Cardiac muscle cell (in vitro differentiated cells and primary cell): ENCODE measurements around the gene LDB2. TPM values are rescaled to one million over a fixed set of nuclear protein-coding genes. Genes with fewer than 3 reads are reported as not detected.

Source experiments
- DNase-seq, 2 donors: peaks; one replicate each; pipeline versions ENCODE4 v3.0.0 to v3.0.0-alpha.2; 2010 to 2017; ENCODE audit warnings: low read depth in 1 of 2, low spot score in 1 of 2
- H3K27ac ChIP-seq: fragments of 200-600 bp; sonication (generic); 2 replicates; pipeline ENCODE4 v1.5.1; 2016
- H3K27me3 ChIP-seq: fragments of 200-600 bp; sonication (generic); 2 replicates; pipeline ENCODE4 v1.6.0; 2016; ENCODE audit warnings: control low read depth
- H3K36me3 ChIP-seq: fragments of 200-600 bp; sonication (generic); 2 replicates; pipeline ENCODE4 v1.5.1; 2016; ENCODE audit warnings: control low read depth
- H3K4me1 ChIP-seq: fragments of 200-600 bp; sonication (generic); 2 replicates; pipeline ENCODE4 v1.8.1; 2017; ENCODE audit warnings: low read depth, mild to moderate bottlenecking, mixed run types
- H3K4me3 ChIP-seq: fragments of 200-600 bp; sonication (generic); 2 replicates; pipeline ENCODE4 v1.5.1; 2016; ENCODE audit warnings: mild to moderate bottlenecking
- H3K9me3 ChIP-seq: fragments of 200-600 bp; sonication (generic); 2 replicates; pipeline ENCODE4 v1.5.1; 2017; ENCODE audit warnings: low read depth, mild to moderate bottlenecking, control low read depth
- polyA plus RNA-seq: library from polyadenylated mRNA; unstranded; fragments of >200 nt; fragmentation: Nextera tagmentation; extraction: Ambion mirVana; gene quantifications from 2 replicates; pipeline ENCODE4 v1.2.1, GENCODE V29; 2016
- total RNA-seq: library from RNA; depleted of rRNA; stranded (reverse); fragments of >200 nt; gene quantifications from 2 replicates; pipeline ENCODE4 v1.2.3, GENCODE V29; 2016
- TF ChIP-seq, protein P1 (sequence below): IDR thresholded peaks from 2 replicates; pipeline ENCODE4 v1.5.1; 2012; ENCODE audit warnings: low read depth, mild to moderate bottlenecking, low read length

Gene LDB2
- total and polyA plus RNA-seq, 2 experiments from 2014 or later: 10.4 to 12.4 TPM

- H3K27ac ChIP-seq: no peak overlapping the region
- no peaks in the 10 kb centered on the region for H3K4me1 ChIP-seq
- peak in 1 of 2 donors; percentile 94 for DNase-seq
- H3K36me3 ChIP-seq: no peaks in the 10 kb centered on the region
- H3K9me3 ChIP-seq: no peaks in the 10 kb centered on the region
- no peak overlapping the region for H3K4me3 ChIP-seq
- TF ChIP-seq, protein P1, sequence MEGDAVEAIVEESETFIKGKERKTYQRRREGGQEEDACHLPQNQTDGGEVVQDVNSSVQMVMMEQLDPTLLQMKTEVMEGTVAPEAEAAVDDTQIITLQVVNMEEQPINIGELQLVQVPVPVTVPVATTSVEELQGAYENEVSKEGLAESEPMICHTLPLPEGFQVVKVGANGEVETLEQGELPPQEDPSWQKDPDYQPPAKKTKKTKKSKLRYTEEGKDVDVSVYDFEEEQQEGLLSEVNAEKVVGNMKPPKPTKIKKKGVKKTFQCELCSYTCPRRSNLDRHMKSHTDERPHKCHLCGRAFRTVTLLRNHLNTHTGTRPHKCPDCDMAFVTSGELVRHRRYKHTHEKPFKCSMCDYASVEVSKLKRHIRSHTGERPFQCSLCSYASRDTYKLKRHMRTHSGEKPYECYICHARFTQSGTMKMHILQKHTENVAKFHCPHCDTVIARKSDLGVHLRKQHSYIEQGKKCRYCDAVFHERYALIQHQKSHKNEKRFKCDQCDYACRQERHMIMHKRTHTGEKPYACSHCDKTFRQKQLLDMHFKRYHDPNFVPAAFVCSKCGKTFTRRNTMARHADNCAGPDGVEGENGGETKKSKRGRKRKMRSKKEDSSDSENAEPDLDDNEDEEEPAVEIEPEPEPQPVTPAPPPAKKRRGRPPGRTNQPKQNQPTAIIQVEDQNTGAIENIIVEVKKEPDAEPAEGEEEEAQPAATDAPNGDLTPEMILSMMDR: no peak
- H3K27me3 ChIP-seq: no peaks in the 10 kb centered on the region
These were observed 270.4 kb downstream of the LDB2 start for GRCh38 chr4:16627999-16628398.

GRCh38 chr4:16626945-16627344, 271.5 kb downstream of the LDB2 start:
- no peaks in the 10 kb centered on the region for H3K4me1 ChIP-seq
- H3K27ac ChIP-seq: no peak overlapping the region
- no peaks in the 10 kb centered on the region for H3K27me3 ChIP-seq
- H3K36me3 ChIP-seq: no peaks in the 10 kb centered on the region
- TF ChIP-seq, protein P1: no peak
- peak in 1 of 2 donors; percentile 95 for DNase-seq
- no peaks in the 10 kb centered on the region for H3K9me3 ChIP-seq
- no peak overlapping the region for H3K4me3 ChIP-seq

DNA sequence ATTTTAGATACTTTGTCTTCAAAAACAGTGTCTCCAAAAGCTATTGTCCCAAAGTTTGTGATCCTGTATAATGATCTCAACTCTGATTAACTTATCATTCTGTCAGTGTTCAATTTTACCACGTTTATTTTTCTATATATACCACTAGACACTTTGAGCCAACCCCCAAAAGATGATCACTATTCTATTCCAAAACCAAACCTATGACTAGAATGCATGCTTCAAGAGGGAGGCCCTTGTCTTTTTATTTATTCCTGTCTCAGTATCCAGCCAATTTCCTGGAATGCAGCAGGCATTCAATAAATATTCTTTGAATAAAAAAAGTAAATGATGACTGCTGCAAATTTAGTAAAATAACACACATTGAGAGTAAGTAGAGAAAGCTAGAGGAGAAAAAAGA, 275.6 kb downstream of the LDB2 start:
- H3K27me3 ChIP-seq: no peaks in the 10 kb centered on the region
- no peak for DNase-seq
- no peaks in the 10 kb centered on the region for H3K4me1 ChIP-seq
- no peak overlapping the region for H3K27ac ChIP-seq
- TF ChIP-seq, protein P1: no peak
- H3K36me3 ChIP-seq: no peaks in the 10 kb centered on the region
- H3K9me3 ChIP-seq: no peaks in the 10 kb centered on the region
- no peak overlapping the region for H3K4me3 ChIP-seq

- Histone ChIP-seq H3K9me3 (no peaks in the 10 kb centered on the region), H3K4me3 (no peak overlapping the region), H3K27ac (no peak overlapping the region), H3K27me3 (no peaks in the 10 kb centered on the region), H3K36me3 (no peaks in the 10 kb centered on the region), H3K4me1 (no peaks in the 10 kb centered on the region)
- peak in 1 of 2 donors; percentile 58 for DNase-seq
- TF ChIP-seq, protein P1: no peak
These were observed 281.0 kb downstream of the LDB2 start for GRCh38 chr4:16617435-16617834.

GRCh38 chr4:16617011-16617410, 281.4 kb downstream of the LDB2 start:
- no peaks in the 10 kb centered on the region for H3K27me3 ChIP-seq
- no peaks in the 10 kb centered on the region for H3K36me3 ChIP-seq

More at GRCh38 chr4:16617011-16617410, 281.4 kb downstream of the LDB2 start:
- no peak for DNase-seq
- TF ChIP-seq, protein P1: no peak
- no peaks in the 10 kb centered on the region for H3K4me1 ChIP-seq
- no peak overlapping the region for H3K27ac ChIP-seq
- no peak overlapping the region for H3K4me3 ChIP-seq
- H3K9me3 ChIP-seq: no peaks in the 10 kb centered on the region
